A549 (cell line): ENCODE data around the gene IGF1R.

Source experiments
- CHD2 ChIP-seq: fragments of 150-350 bp; IDR thresholded peaks from 2 replicates; pipeline ENCODE4 v1.6.1; 2014; ENCODE audit warnings: low read length; ENCODE audit not compliant: partially characterized antibody
- CHD4 ChIP-seq: fragments of 200-600 bp; sonication (generic); IDR thresholded peaks from 2 replicates; pipeline ENCODE4 v1.6.1; 2016; ENCODE audit warnings: antibody characterized with exemption, mild to moderate bottlenecking, borderline replicate concordance
- ESRRA ChIP-seq: fragments of 150-350 bp; IDR thresholded peaks from 2 replicates; pipeline ENCODE4 v1.6.1; 2014; ENCODE audit warnings: mild to moderate bottlenecking, low read length, borderline replicate concordance
- NR3C1 ChIP-seq: fragments of >200 bp; sonication (Bioruptor Twin); formaldehyde crosslinking; IDR thresholded peaks from 3 replicates; pipeline ENCODE4 v1.6.1; 2017
- POLR2A ChIP-seq: IDR thresholded peaks from 2 replicates; pipeline ENCODE4 v1.6.1; 2012; ENCODE audit warnings: mild to moderate bottlenecking, low read length
- RAD21 ChIP-seq, 2 experiments: fragments of >200 bp in 1 of 2; sonication (Bioruptor Twin) in 1 of 2; formaldehyde crosslinking in 1 of 2; IDR thresholded peaks in 1 of 2; conservative IDR thresholded peaks in 1 of 2; 2 replicates in 1 of 2; 3 replicates in 1 of 2; pipeline ENCODE4 v1.6.1; 2012 to 2018; ENCODE audit warnings: inconsistent platforms in 1 of 2
- REST ChIP-seq: fragments of 200-600 bp; sonication (generic); IDR thresholded peaks from 2 replicates; pipeline ENCODE4 v1.6.1; 2016; ENCODE audit warnings: antibody characterized with exemption, mild to moderate bottlenecking, moderate library complexity
- SREBF2 ChIP-seq: fragments of 450-650 bp; IDR thresholded peaks from 2 replicates; pipeline ENCODE4 v1.6.1; 2014; ENCODE audit warnings: mild to moderate bottlenecking, moderate library complexity
- TF ChIP-seq, protein P1 (sequence below): fragments of >200 bp; sonication (Bioruptor Twin); formaldehyde crosslinking; IDR thresholded peaks from 3 replicates; pipeline ENCODE4 v1.5.1; 2016

DNA sequence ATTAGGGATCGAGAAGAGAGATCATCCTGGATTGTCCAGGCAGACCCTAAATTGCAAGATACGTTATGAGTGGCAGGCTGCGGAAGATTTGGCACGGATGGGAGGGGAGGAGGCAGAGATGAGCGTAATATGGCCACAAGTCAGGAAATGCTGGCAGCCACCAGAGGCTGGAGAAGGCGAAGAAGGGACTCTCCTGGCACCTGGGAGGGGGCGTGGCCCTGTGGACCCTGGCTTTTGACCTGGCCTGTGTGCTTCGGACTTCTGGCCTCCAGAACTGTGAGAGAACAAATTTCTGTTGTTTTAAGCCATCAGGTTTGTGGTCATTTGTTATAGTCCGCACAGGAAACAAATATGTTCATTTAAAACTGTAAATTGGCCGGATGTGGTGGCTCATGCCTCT, 31.9 kb upstream of the IGF1R start:
- no peak for TF ChIP-seq ESRRA
- TF ChIP-seq POLR2A = no peak
- no peak for TF ChIP-seq CHD2
- TF ChIP-seq, protein P1, sequence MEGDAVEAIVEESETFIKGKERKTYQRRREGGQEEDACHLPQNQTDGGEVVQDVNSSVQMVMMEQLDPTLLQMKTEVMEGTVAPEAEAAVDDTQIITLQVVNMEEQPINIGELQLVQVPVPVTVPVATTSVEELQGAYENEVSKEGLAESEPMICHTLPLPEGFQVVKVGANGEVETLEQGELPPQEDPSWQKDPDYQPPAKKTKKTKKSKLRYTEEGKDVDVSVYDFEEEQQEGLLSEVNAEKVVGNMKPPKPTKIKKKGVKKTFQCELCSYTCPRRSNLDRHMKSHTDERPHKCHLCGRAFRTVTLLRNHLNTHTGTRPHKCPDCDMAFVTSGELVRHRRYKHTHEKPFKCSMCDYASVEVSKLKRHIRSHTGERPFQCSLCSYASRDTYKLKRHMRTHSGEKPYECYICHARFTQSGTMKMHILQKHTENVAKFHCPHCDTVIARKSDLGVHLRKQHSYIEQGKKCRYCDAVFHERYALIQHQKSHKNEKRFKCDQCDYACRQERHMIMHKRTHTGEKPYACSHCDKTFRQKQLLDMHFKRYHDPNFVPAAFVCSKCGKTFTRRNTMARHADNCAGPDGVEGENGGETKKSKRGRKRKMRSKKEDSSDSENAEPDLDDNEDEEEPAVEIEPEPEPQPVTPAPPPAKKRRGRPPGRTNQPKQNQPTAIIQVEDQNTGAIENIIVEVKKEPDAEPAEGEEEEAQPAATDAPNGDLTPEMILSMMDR = no peak
- TF ChIP-seq RAD21 (conservative IDR thresholded peaks at IDR 0.05 in 1 of 2, IDR thresholded peaks at IDR 0.05 in 1 of 2) = no peak
- TF ChIP-seq SREBF2 = no peak
- TF ChIP-seq REST = no peak
- no peak for TF ChIP-seq CHD4
- no peak for TF ChIP-seq NR3C1
